WTC11 (cell line): ENCODE results near the gene NAT8L.
"Not testable (repeated sequence)": the region's sequence is repeated elsewhere in the genome, so short reads cannot be mapped to it uniquely, and the experiment has no call there.

Source experiments
- CBFB ChIP-seq: sonication (generic); formaldehyde crosslinking; IDR thresholded peaks from 2 replicates; pipeline ENCODE4 v1.8.1; 2022; ENCODE audit warnings: mild to moderate bottlenecking, low read depth, missing genetic modification reagents
- CREB1 ChIP-seq: sonication (generic); formaldehyde crosslinking; IDR thresholded peaks from 2 replicates; pipeline ENCODE4 v1.8.0; 2023; ENCODE audit warnings: mild to moderate bottlenecking, missing genetic modification reagents
- CTCF ChIP-seq: fragments of 200-600 bp; IDR thresholded peaks from 2 replicates; pipeline ENCODE4 v1.8.0; 2022; ENCODE audit warnings: antibody characterized with exemption
- MAX ChIP-seq: sonication (generic); formaldehyde crosslinking; IDR thresholded peaks from 2 replicates; pipeline ENCODE4 v1.8.0; 2022; ENCODE audit warnings: mild to moderate bottlenecking, missing genetic modification reagents
- SP1 ChIP-seq: sonication (generic); formaldehyde crosslinking; conservative IDR thresholded peaks from 2 replicates; pipeline ENCODE4 v1.8.1; 2022; ENCODE audit warnings: missing genetic modification reagents
- TP53 ChIP-seq: sonication (generic); formaldehyde crosslinking; IDR thresholded peaks from 2 replicates; pipeline ENCODE4 v1.8.1; 2023; ENCODE audit warnings: mild to moderate bottlenecking, missing genetic modification reagents
- TF ChIP-seq, protein P1 (sequence below): sonication (generic); formaldehyde crosslinking; IDR thresholded peaks from 2 replicates; pipeline ENCODE4 v1.8.1; 2023; ENCODE audit warnings: mild to moderate bottlenecking, missing genetic modification reagents

DNA sequence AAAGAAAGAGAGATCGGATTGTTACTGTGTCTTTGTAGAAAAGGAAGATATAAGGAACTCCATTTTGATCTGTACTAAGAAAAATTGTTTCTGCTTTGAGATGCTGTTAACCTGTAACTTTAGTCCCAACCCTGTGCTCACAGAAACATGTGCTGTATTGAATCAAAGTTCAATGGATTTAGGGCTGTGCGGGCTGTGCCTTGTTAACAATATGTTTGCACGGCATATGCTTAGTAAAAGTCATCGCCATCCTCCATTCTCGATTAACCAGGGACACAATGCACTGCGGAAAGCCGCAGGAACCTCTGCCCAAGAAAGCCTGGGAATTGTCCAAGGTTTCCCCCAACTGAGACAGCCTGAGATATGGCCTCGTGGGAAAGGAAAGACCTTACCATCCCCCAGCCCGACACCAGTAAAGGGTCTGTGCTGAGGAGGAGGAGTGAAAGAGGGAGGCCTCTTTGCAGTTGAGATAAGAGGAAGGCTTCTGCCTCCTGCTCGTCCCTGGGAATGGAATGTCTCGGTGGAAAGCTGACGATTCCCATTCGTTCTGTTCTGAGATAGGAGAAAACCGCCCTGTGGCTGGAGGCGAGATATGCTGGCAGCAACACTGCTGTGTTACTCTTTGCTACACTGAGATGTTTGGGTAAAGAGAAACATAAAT, 37.6 kb upstream of the NAT8L start:
- not testable (repeated sequence) for TF ChIP-seq CTCF; MAX (CRISPR knock-in tag); TP53 (CRISPR knock-in tag); CBFB (CRISPR knock-in tag); SP1 (CRISPR knock-in tag); CREB1
- TF ChIP-seq, protein P1, sequence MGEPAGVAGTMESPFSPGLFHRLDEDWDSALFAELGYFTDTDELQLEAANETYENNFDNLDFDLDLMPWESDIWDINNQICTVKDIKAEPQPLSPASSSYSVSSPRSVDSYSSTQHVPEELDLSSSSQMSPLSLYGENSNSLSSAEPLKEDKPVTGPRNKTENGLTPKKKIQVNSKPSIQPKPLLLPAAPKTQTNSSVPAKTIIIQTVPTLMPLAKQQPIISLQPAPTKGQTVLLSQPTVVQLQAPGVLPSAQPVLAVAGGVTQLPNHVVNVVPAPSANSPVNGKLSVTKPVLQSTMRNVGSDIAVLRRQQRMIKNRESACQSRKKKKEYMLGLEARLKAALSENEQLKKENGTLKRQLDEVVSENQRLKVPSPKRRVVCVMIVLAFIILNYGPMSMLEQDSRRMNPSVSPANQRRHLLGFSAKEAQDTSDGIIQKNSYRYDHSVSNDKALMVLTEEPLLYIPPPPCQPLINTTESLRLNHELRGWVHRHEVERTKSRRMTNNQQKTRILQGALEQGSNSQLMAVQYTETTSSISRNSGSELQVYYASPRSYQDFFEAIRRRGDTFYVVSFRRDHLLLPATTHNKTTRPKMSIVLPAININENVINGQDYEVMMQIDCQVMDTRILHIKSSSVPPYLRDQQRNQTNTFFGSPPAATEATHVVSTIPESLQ (CRISPR knock-in tag), result not testable (repeated sequence)
